Endothelial cell (in vitro differentiated cells): ENCODE data around the gene GNGT2. TPM values are rescaled to one million over a fixed set of nuclear protein-coding genes. Genes with fewer than 3 reads are reported as not detected.

Source experiments
- DNase-seq: peaks from one replicate; pipeline ENCODE4 v3.0.0; 2021; ENCODE audit warnings: low spot score
- H3K27ac Mint-ChIP-seq: one replicate; pipeline ENCODE4 v1.8.0; 2021; ENCODE audit warnings: mixed read lengths, inconsistent platforms; ENCODE audit not compliant: unreplicated experiment
- H3K27me3 Mint-ChIP-seq: one replicate; pipeline ENCODE4 v1.8.0; 2021; ENCODE audit warnings: mild to moderate bottlenecking, moderate library complexity, mixed read lengths, inconsistent platforms; ENCODE audit not compliant: unreplicated experiment
- H3K36me3 Mint-ChIP-seq: one replicate; pipeline ENCODE4 v1.8.0; 2021; ENCODE audit warnings: mild to moderate bottlenecking, low read depth, mixed read lengths, inconsistent platforms; ENCODE audit not compliant: unreplicated experiment
- H3K4me1 Mint-ChIP-seq: one replicate; pipeline ENCODE4 v1.8.0; 2021; ENCODE audit warnings: mild to moderate bottlenecking, mixed read lengths, inconsistent platforms; ENCODE audit not compliant: unreplicated experiment
- H3K4me3 Mint-ChIP-seq: one replicate; pipeline ENCODE4 v1.8.0; 2021; ENCODE audit warnings: mild to moderate bottlenecking, mixed read lengths, inconsistent platforms; ENCODE audit not compliant: unreplicated experiment
- H3K9me3 Mint-ChIP-seq: one replicate; pipeline ENCODE4 v1.8.0; 2021; ENCODE audit warnings: mixed read lengths, inconsistent platforms; ENCODE audit not compliant: unreplicated experiment
- CTCF ChIP-seq: fragments of 200-600 bp; sonication (generic); IDR thresholded peaks from one replicate; pipeline ENCODE4 v1.5.0; 2021; ENCODE audit warnings: antibody characterized with exemption; ENCODE audit not compliant: unreplicated experiment
- total RNA-seq: library from RNA; stranded (reverse); fragmentation: NEBNext Ultra II Directional; extraction: Animal tissue kit (Norgen Biotek cat#: 25700); gene quantifications from one replicate; pipeline ENCODE4 v1.2.1, GENCODE V29; 2021; ENCODE audit not compliant: unreplicated experiment

GNGT2 gene
- total RNA-seq, 1 donor from 2014 or later, result 2.1 TPM

GRCh38 chr17:49170216-49170615 is 40.2 kb downstream of the GNGT2 start:
- Mint-ChIP-seq H3K27me3 (peaks cover 6% of the 10 kb centered on the region), H3K9me3 (peaks cover 8% of the 10 kb centered on the region), H3K4me1 (no peaks in the 10 kb centered on the region), H3K4me3 (no peak overlapping the region), H3K36me3 (peaks cover 10% of the 10 kb centered on the region), H3K27ac (no peak overlapping the region)
- TF ChIP-seq CTCF, result no peak
- DNase-seq, result no peak

- Mint-ChIP-seq H3K27ac (no peak overlapping the region), H3K4me3 (no peak overlapping the region), H3K36me3 (peaks cover 10% of the 10 kb centered on the region), H3K27me3 (peaks cover 6% of the 10 kb centered on the region), H3K4me1 (no peaks in the 10 kb centered on the region), H3K9me3 (peaks cover 2% of the 10 kb centered on the region)
- TF ChIP-seq CTCF, result no peak
- DNase-seq, result no peak
Observed at GRCh38 chr17:49168706-49169105, 41.7 kb downstream of the GNGT2 start.

GRCh38 chr17:49165143-49165542 is 45.2 kb downstream of the GNGT2 start:
- TF ChIP-seq CTCF, result no peak
- no peaks in the 10 kb centered on the region for H3K9me3 Mint-ChIP-seq
- H3K4me3 Mint-ChIP-seq, result no peak overlapping the region
- H3K27ac Mint-ChIP-seq, result no peak overlapping the region
- peaks cover 8% of the 10 kb centered on the region for H3K27me3 Mint-ChIP-seq
- H3K4me1 Mint-ChIP-seq, result no peaks in the 10 kb centered on the region
- peaks cover 4% of the 10 kb centered on the region for H3K36me3 Mint-ChIP-seq
- DNase-seq, result no peak

GRCh38 chr17:49162866-49163265 is 47.5 kb downstream of the GNGT2 start:
- Mint-ChIP-seq H3K9me3 (no peaks in the 10 kb centered on the region), H3K27ac (no peak overlapping the region), H3K36me3 (no peaks in the 10 kb centered on the region), H3K27me3 (peaks cover 5% of the 10 kb centered on the region), H3K4me3 (no peak overlapping the region), H3K4me1 (peaks cover 2% of the 10 kb centered on the region)
- no peak for TF ChIP-seq CTCF
- no peak for DNase-seq

- no peak for DNase-seq
- no peak overlapping the region for H3K4me3 Mint-ChIP-seq
- H3K4me1 Mint-ChIP-seq, result peaks cover 5% of the 10 kb centered on the region
- TF ChIP-seq CTCF, result no peak
- peaks cover 2% of the 10 kb centered on the region for H3K27me3 Mint-ChIP-seq
- H3K36me3 Mint-ChIP-seq, result no peaks in the 10 kb centered on the region
- no peak overlapping the region for H3K27ac Mint-ChIP-seq
- H3K9me3 Mint-ChIP-seq, result no peaks in the 10 kb centered on the region
Observed at GRCh38 chr17:49157784-49158183, 52.6 kb downstream of the GNGT2 start.
